Activated CD4-positive, alpha-beta T cell treated with anti-CD3 and anti-CD28 coated beads, Interleukin-2, amount 50 U/mL, for 1 hour (primary cell): ENCODE measurements around the gene ELP1.
A peak's percentile ranks its signal among the peaks of the same experiment; 100 is the strongest.
"Not testable (repeated sequence)": the region's sequence is repeated elsewhere in the genome, so short reads cannot be mapped to it uniquely, and the experiment has no call there.

Experiments
- DNase-seq: peaks from one replicate; pipeline ENCODE4 v3.0.0-alpha.2; 2020

The ELP1 gene

DNA sequence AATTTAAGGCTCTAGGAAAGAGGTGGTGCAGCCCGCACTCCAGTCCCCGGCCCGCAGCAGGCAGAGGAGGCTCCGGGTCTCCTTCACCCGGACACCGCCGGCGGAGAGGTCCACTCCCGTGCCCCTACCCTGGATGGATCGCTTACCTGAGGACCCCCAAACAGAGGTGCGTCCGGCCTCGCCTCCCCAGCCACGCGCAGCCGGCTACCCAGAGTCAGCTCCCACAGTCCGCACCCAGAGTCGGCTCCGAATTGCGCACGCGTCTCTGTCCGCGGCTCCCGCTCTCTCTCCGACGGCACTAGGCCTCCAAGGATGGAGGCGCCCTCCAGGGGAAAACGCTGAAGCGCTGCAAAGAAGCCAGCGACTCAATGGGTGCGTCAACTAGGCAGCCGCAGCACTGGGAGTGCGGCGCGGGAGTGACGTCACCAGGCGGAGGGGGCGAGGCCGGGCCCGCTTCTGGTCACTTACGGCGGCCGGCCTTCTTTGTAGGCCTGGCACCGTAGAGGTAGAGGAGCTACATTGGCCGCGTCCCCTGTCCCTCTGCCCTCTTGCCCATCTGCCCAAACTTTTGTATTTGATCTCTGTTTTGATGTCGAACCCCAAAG lies at the start of gene ELP1:
ELP1 (minus strand) TSS at position 407 of the 605 bp plus-strand sequence. CDS start 2,978 bp downstream, outside the sequence.
- peak; percentile 93 for DNase-seq

DNA sequence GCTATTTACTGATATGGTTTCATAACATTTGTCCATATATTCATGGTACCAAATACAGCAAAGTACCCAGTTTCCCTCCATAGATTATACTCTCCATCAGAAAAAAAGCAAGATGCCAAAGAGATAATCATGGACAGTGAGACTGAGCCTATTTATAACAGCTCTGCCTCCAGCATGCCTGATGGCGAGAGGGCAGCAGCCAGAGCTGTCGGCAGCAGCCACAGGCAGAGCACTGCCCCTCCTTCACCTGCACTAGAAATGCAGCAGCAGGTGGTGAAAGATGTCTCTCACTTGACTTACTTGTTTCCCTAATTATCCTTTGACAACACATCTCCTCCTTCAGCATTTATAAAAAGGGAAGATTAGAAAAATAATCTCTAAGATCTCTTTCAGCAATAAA lies 47.0 kb upstream of the ELP1 start:
- no peak for DNase-seq

GRCh38 chr9:108978205-108978604 lies 44.3 kb upstream of the ELP1 start:
- no peak for DNase-seq

- no peak for DNase-seq
Observed at GRCh38 chr9:108973895-108974294, 40.0 kb upstream of the ELP1 start.

DNA sequence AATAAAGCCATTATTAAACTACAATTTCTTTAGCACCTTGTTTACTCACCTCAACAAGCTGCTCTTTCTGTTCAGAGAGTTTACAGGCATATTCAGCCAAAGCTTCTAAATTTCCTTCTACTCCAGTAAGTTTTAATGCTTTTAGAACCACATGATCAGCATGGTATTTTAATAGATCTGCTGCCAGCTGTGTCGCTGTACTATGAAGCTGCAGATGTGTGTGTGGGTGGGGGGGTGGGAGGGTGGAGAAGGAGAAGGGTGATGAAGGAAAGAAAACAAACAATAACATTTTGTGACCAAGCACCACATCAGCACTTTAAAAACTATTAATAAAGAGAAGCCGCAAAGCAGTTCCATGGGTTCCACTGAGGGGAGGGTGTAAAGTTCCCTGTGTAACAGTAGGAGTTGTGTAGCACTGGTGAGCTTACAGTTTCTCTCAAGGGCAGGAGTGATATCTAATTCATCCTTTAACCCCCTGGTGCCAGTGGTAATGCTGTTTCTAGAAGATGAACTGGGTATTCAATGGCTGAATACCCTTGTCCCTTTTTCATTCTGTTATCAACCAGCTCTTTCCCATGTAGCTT lies 38.8 kb upstream of the ELP1 start:
- no peak for DNase-seq

GRCh38 chr9:108972186-108972585 lies 38.3 kb upstream of the ELP1 start:
- DNase-seq = no peak

- DNase-seq = not testable (repeated sequence)
Observed at GRCh38 chr9:108971392-108971791, 37.5 kb upstream of the ELP1 start.

DNA sequence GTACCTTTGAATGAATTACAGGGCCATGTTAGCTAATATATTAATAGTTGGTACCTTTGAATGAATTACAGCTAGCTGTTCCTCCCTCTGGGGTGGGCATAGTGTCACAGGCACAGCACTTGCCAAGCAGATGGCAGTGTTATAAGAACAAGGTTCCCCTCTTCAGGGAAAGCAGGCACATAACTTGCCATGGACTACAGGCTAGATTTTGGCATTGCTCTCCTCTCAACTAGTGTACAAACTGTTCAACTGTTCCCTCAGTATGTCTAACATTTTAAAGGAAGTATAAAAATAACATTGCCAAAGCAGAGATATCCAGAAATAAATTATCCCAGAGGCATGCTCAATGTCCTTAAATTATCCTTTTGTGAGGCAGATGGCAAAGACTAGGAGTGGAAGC lies 34.0 kb upstream of the ELP1 start:
- DNase-seq = no peak

- no peak for DNase-seq
Observed at GRCh38 chr9:108963459-108964143, 29.7 kb upstream of the ELP1 start.

GRCh38 chr9:108961151-108961550 lies 27.2 kb upstream of the ELP1 start:
- DNase-seq = no peak

GRCh38 chr9:108960331-108960730 lies 26.4 kb upstream of the ELP1 start:
- DNase-seq = no peak

DNA sequence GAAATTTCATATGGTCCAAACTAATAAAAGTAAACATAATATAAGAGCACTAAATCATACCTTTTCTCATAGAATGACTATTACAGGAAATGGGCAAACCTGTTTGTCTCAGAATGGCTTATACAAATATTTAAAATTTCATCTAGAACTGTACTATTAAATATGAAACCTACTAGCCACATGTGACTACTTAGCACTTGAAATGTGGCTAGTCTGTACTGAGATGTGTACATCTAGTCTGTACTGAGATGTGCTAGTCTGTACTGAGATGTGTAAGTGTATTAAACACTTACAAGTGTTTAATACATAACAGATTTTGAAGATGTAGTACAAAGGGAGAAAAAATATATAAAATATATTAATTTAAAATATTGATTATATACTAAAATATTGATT lies 22.7 kb upstream of the ELP1 start:
- DNase-seq = no peak

- DNase-seq = no peak
Observed at GRCh38 chr9:108956022-108956630, 22.2 kb upstream of the ELP1 start.

DNA sequence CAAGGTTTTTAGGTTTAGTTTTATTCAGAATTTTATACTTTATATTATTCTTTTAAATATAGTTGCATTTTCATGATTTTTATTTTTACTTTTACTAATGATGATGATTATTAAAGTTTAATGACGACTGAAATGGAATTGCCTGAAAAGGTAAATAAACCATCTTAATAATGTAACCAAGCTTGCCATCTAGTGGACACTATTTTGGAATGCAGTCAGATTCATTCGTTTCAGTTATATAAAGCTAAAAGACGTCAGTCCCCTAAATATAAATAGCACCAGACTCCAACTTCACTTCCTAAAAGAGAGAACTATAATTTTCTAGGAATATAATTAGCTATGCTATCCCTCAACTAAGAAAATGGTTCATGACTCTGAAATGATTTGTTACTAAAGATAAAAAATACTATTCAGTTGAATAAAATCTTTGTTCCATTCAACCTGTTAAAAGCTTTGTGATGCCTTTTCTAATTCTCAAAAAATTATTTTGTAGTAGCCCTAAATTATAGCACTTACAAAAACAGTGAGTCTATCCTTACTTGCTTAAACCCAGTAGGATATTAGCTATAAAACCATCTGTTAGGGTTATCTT lies 20.2 kb upstream of the ELP1 start:
- DNase-seq = no peak

- DNase-seq = no peak
Observed at GRCh38 chr9:108951578-108951977, 17.7 kb upstream of the ELP1 start.

DNA sequence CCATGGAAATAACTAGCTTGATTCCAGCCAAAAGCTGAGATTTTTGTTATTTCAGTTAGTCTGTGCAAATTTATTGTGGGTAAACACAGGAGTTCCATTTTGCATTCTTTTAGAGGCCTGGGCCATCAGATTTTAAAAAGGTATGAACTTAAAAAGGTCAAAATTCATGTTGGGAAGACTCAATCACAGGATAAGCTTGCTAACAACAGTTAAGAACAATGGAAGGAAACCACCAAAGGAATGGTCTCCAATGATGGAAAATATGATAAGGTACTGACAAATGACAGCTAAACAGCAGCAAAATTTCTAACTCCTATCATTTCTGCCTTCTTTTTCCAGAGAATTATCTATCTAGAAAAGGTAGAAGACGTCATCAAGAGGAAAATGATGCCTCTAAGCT lies 16.2 kb upstream of the ELP1 start:
- no peak for DNase-seq

- no peak for DNase-seq
Observed at GRCh38 chr9:108939975-108940374, 6.1 kb upstream of the ELP1 start.

GRCh38 chr9:108937561-108938305 lies 3.8 kb upstream of the ELP1 start:
- no peak for DNase-seq

- peak; percentile 73 for DNase-seq
Observed at GRCh38 chr9:108934323-108934893, 484 bp upstream of the ELP1 start, which contains the start of gene ABITRAM. Gene ABITRAM (plus strand): TSS chr9:108934400. CDS start chr9:108934487, 87 bp downstream.

- DNase-seq = peak; percentile 0
Observed at GRCh38 chr9:108933231-108933717, 650 bp downstream of the ELP1 start.

GRCh38 chr9:108928386-108928785 lies 5.5 kb downstream of the ELP1 start:
- DNase-seq = no peak

DNA sequence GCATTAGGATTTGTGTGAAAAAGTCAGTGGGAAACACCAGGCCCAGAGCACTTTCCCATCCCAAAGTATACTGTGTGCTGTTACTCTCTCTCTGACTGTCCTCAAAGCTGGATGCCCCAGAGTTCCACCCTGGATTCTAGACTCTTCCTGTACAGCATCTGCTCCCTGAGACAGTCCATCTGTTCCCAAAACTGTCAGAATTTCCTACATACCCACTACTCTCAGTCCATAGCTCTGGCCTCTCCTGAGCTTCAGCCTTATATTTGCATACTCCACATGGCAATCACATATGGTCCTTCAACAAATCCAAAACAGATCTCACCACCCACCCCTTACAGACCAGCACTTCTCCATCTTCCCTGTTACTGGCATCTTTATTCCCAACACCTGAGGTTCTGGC lies 9.5 kb downstream of the ELP1 start:
- no peak for DNase-seq
